ENCODE measurements around the gene AJAP1.

DNA sequence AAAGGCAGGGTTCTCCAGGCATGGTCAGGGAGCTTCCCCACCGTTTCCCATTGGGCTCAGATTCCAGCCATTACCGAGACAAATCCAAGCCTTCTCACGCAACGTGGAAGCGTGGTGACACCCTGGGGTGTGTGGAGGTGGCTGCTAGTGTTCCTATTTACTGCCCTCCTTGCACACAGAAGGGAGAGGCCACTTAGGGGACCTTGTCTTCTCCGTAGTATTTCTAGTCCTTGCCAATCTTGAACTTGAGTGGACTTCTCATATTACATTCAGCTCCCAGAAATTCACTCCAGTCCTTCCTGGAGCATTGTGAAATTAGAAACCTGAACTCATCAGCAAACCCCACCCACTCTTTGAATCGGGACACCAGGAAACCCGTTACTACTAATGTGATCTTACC is 131.6 kb downstream of the AJAP1 start:
- TF ChIP-seq POLR2AphosphoS5 (IDR thresholded peaks at IDR 0.05; ENCODE audit: low read depth, low read length) (no peak), SIN3A (IDR thresholded peaks at IDR 0.05; ENCODE audit: borderline replicate concordance, insufficient read depth, low read depth, low read length) (no peak)
- TF ChIP-seq, protein P1, sequence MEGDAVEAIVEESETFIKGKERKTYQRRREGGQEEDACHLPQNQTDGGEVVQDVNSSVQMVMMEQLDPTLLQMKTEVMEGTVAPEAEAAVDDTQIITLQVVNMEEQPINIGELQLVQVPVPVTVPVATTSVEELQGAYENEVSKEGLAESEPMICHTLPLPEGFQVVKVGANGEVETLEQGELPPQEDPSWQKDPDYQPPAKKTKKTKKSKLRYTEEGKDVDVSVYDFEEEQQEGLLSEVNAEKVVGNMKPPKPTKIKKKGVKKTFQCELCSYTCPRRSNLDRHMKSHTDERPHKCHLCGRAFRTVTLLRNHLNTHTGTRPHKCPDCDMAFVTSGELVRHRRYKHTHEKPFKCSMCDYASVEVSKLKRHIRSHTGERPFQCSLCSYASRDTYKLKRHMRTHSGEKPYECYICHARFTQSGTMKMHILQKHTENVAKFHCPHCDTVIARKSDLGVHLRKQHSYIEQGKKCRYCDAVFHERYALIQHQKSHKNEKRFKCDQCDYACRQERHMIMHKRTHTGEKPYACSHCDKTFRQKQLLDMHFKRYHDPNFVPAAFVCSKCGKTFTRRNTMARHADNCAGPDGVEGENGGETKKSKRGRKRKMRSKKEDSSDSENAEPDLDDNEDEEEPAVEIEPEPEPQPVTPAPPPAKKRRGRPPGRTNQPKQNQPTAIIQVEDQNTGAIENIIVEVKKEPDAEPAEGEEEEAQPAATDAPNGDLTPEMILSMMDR (IDR thresholded peaks at IDR 0.05): no peak
- TF ChIP-seq, protein P2, sequence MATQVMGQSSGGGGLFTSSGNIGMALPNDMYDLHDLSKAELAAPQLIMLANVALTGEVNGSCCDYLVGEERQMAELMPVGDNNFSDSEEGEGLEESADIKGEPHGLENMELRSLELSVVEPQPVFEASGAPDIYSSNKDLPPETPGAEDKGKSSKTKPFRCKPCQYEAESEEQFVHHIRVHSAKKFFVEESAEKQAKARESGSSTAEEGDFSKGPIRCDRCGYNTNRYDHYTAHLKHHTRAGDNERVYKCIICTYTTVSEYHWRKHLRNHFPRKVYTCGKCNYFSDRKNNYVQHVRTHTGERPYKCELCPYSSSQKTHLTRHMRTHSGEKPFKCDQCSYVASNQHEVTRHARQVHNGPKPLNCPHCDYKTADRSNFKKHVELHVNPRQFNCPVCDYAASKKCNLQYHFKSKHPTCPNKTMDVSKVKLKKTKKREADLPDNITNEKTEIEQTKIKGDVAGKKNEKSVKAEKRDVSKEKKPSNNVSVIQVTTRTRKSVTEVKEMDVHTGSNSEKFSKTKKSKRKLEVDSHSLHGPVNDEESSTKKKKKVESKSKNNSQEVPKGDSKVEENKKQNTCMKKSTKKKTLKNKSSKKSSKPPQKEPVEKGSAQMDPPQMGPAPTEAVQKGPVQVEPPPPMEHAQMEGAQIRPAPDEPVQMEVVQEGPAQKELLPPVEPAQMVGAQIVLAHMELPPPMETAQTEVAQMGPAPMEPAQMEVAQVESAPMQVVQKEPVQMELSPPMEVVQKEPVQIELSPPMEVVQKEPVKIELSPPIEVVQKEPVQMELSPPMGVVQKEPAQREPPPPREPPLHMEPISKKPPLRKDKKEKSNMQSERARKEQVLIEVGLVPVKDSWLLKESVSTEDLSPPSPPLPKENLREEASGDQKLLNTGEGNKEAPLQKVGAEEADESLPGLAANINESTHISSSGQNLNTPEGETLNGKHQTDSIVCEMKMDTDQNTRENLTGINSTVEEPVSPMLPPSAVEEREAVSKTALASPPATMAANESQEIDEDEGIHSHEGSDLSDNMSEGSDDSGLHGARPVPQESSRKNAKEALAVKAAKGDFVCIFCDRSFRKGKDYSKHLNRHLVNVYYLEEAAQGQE (IDR thresholded peaks at IDR 0.05; ENCODE audit: insufficient read depth in 1 of 2, low read depth in 2 of 2, low read length in 1 of 2): no peak

All from Panc1 (cell line).